COLO668 (cell line): ENCODE results near the gene MECP2.

Source experiments
- DNase-seq: peaks from one replicate; lab custom pipeline; 2025; ENCODE audit not compliant: unreplicated experiment; lab: John Stamatoyannopoulos, UW

The MECP2 gene

GRCh38 chrX:154064637-154065435 is 32.7 kb downstream of the MECP2 start:
- no peak for DNase-seq

- no peak for DNase-seq
Observed at GRCh38 chrX:154063234-154063633, 34.3 kb downstream of the MECP2 start.

GRCh38 chrX:154061801-154062200 is 35.7 kb downstream of the MECP2 start:
- no peak for DNase-seq

- DNase-seq = no peak
Observed at GRCh38 chrX:154059729-154060245, 37.7 kb downstream of the MECP2 start.

- DNase-seq = no peak
Observed at GRCh38 chrX:154059231-154059630, 38.3 kb downstream of the MECP2 start.

GRCh38 chrX:154058214-154058997 is 39.1 kb downstream of the MECP2 start:
- DNase-seq = no peak

- DNase-seq = no peak
Observed at GRCh38 chrX:154057791-154058190, 39.7 kb downstream of the MECP2 start.

GRCh38 chrX:154056770-154057241 is 40.7 kb downstream of the MECP2 start:
- DNase-seq = peak; percentile 45

GRCh38 chrX:154051201-154051810 is 46.2 kb downstream of the MECP2 start:
- peak; percentile 60 for DNase-seq

GRCh38 chrX:154050113-154050495 is 47.4 kb downstream of the MECP2 start:
- DNase-seq = no peak

- no peak for DNase-seq
Observed at GRCh38 chrX:154049209-154050112, 48.1 kb downstream of the MECP2 start.

- DNase-seq = no peak
Observed at GRCh38 chrX:154048398-154048797, 49.1 kb downstream of the MECP2 start.

GRCh38 chrX:154046940-154047610 is 50.4 kb downstream of the MECP2 start:
- DNase-seq = no peak

GRCh38 chrX:154046031-154046781 is 51.3 kb downstream of the MECP2 start:
- no peak for DNase-seq

- DNase-seq = no peak
Observed at GRCh38 chrX:154044091-154044490, 53.4 kb downstream of the MECP2 start.

- no peak for DNase-seq
Observed at GRCh38 chrX:154043003-154043763, 54.3 kb downstream of the MECP2 start.

- no peak for DNase-seq
Observed at GRCh38 chrX:154040863-154041262, 56.7 kb downstream of the MECP2 start.

GRCh38 chrX:154040307-154040756 is 57.2 kb downstream of the MECP2 start:
- no peak for DNase-seq
